ENCODE data around the gene PTBP1.
A peak's percentile ranks its signal among the peaks of the same experiment; 100 is the strongest.

Gene PTBP1

GRCh38 chr19:796692-797527, at the start of gene PTBP1:
Gene PTBP1 (plus strand): TSS chr19:797452. CDS start chr19:797498, 46 bp downstream.
- Histone ChIP-seq H3F3A (ENCODE audit: insufficient read depth) (no peaks in the 10 kb centered on the region), H3K79me2 (ENCODE audit: insufficient read depth, low read length) (peaks cover 41% of the 10 kb centered on the region), H3K27me3 (ENCODE audit: low read length) (no peaks in the 10 kb centered on the region), H4K20me1 (ENCODE audit: low read depth, low read length) (peaks cover 23% of the 10 kb centered on the region), H3K9me2 (replicated peaks; ENCODE audit: insufficient read depth, low read length) (no peaks in the 10 kb centered on the region), H3K4me3 (ENCODE audit: insufficient read depth, low read length, poor library complexity, severe bottlenecking) (peak within 1 kb of the TSS; percentile 74), H3K9ac (ENCODE audit: low read length) (peak within 1 kb of the TSS; percentile 98), H3K27ac (ENCODE audit: low read depth, low read length) (peak within 1 kb of the TSS; percentile 90), H3K9me3 (ENCODE audit: insufficient read depth, low read length) (no peaks in the 10 kb centered on the region), H2AFZ (ENCODE audit: low read depth, low read length, severe bottlenecking) (peak within 1 kb of the TSS; percentile 90), H3K36me3 (ENCODE audit: low read length) (peaks cover 8% of the 10 kb centered on the region; the same call in 1 of the 2 replicates), H3K4me2 (ENCODE audit: low read depth, low read length, poor library complexity, severe bottlenecking) (peak within 1 kb of the TSS; percentile 78)
- TF ChIP-seq CTCF (IDR thresholded peaks at IDR 0.05; ENCODE audit: insufficient read depth, low read length, poor library complexity, severe bottlenecking) (no peak), EZH2phosphoT487 (conservative IDR thresholded peaks at IDR 0.05; ENCODE audit: low read length) (no peak)

GRCh38 chr19:748274-748598, 49.0 kb upstream of the PTBP1 start:
- H3K4me3 ChIP-seq (ENCODE audit: insufficient read depth, low read length, poor library complexity, severe bottlenecking) = no peak overlapping the region
- TF ChIP-seq EZH2phosphoT487 (conservative IDR thresholded peaks at IDR 0.05; ENCODE audit: low read length) (no peak), CTCF (IDR thresholded peaks at IDR 0.05; ENCODE audit: insufficient read depth, low read length, poor library complexity, severe bottlenecking) (no peak)
- no peaks in the 10 kb centered on the region for H3K36me3 ChIP-seq (ENCODE audit: low read length)
- H3K79me2 ChIP-seq (ENCODE audit: insufficient read depth, low read length) = no peaks in the 10 kb centered on the region
- H3K4me2 ChIP-seq (ENCODE audit: low read depth, low read length, poor library complexity, severe bottlenecking) = no peak overlapping the region
- H3F3A ChIP-seq (ENCODE audit: insufficient read depth) = no peaks in the 10 kb centered on the region
- no peak overlapping the region for H2AFZ ChIP-seq (ENCODE audit: low read depth, low read length, severe bottlenecking)
- H3K27ac ChIP-seq (ENCODE audit: low read depth, low read length) = no peak overlapping the region
- no peaks in the 10 kb centered on the region for H3K9me2 ChIP-seq (replicated peaks; ENCODE audit: insufficient read depth, low read length)
- no peak overlapping the region for H3K9ac ChIP-seq (ENCODE audit: low read length)
- no peaks in the 10 kb centered on the region for H3K27me3 ChIP-seq (ENCODE audit: low read length)
- H3K9me3 ChIP-seq (ENCODE audit: insufficient read depth, low read length) = no peaks in the 10 kb centered on the region
- H4K20me1 ChIP-seq (ENCODE audit: low read depth, low read length) = no peaks in the 10 kb centered on the region

GRCh38 chr19:749811-750210, 47.4 kb upstream of the PTBP1 start:
- Histone ChIP-seq H3K79me2 (ENCODE audit: insufficient read depth, low read length) (no peaks in the 10 kb centered on the region), H3K27ac (ENCODE audit: low read depth, low read length) (no peak overlapping the region)
- TF ChIP-seq EZH2phosphoT487 (conservative IDR thresholded peaks at IDR 0.05; ENCODE audit: low read length) (no peak), CTCF (IDR thresholded peaks at IDR 0.05; ENCODE audit: insufficient read depth, low read length, poor library complexity, severe bottlenecking) (no peak)

More at GRCh38 chr19:749811-750210, 47.4 kb upstream of the PTBP1 start:
- H3K27me3 ChIP-seq (ENCODE audit: low read length) = no peaks in the 10 kb centered on the region
- no peaks in the 10 kb centered on the region for H3K9me2 ChIP-seq (replicated peaks; ENCODE audit: insufficient read depth, low read length)
- no peaks in the 10 kb centered on the region for H3K36me3 ChIP-seq (ENCODE audit: low read length)
- H3K4me2 ChIP-seq (ENCODE audit: low read depth, low read length, poor library complexity, severe bottlenecking) = no peak overlapping the region
- no peak overlapping the region for H2AFZ ChIP-seq (ENCODE audit: low read depth, low read length, severe bottlenecking)
- no peak overlapping the region for H3K4me3 ChIP-seq (ENCODE audit: insufficient read depth, low read length, poor library complexity, severe bottlenecking)
- H3F3A ChIP-seq (ENCODE audit: insufficient read depth) = no peaks in the 10 kb centered on the region
- no peaks in the 10 kb centered on the region for H3K9me3 ChIP-seq (ENCODE audit: insufficient read depth, low read length)
- no peak overlapping the region for H3K9ac ChIP-seq (ENCODE audit: low read length)
- no peaks in the 10 kb centered on the region for H4K20me1 ChIP-seq (ENCODE audit: low read depth, low read length)

All from SU-DHL-6 (cell line).